Loucy (cell line): Measurements from ENCODE around the gene OR8G5.

Source experiments
- CTCF ChIP-seq: fragments of 200-600 bp; sonication (generic); conservative IDR thresholded peaks from 2 replicates; pipeline ENCODE4 v1.5.1; 2014; ENCODE audit warnings: mild to moderate bottlenecking, antibody characterized with exemption, low read length
- EZH2phosphoT487 ChIP-seq: fragments of 200-600 bp; IDR thresholded peaks from 2 replicates; pipeline ENCODE4 v1.6.1; 2018; ENCODE audit warnings: antibody characterized with exemption, mild to moderate bottlenecking, moderate library complexity, borderline replicate concordance

GRCh38 chr11:124315052-124315451, 58.9 kb downstream of the OR8G5 start:
- TF ChIP-seq CTCF = no peak
- TF ChIP-seq EZH2phosphoT487 = no peak
